HG03066 (cell line): ENCODE results near the gene MRPS18A.
"Not testable (repeated sequence)": the region's sequence is repeated elsewhere in the genome, so short reads cannot be mapped to it uniquely, and the experiment has no call there.

Experiments
- ATAC-seq: cut with Tn5 transposase; IDR thresholded peaks from one replicate; pipeline ENCODE4 v1.9.1; 2021; ENCODE audit warnings: low read depth; ENCODE audit not compliant: unreplicated experiment

Gene MRPS18A

GRCh38 chr6:43639984-43640800, 47.4 kb downstream of the MRPS18A start:
- ATAC-seq, result no peak

- ATAC-seq, result peak; percentile 35
Measured at GRCh38 chr6:43636308-43636659, 51.3 kb downstream of the MRPS18A start.

- peak; percentile 73 for ATAC-seq
Measured at GRCh38 chr6:43635387-43636307, 51.9 kb downstream of the MRPS18A start, which contains the start of gene MAD2L1BP. Gene MAD2L1BP, plus strand, starts transcription at chr6:43635840. Its CDS starts 36 bp downstream, at chr6:43635876.

GRCh38 chr6:43634702-43635303, 52.8 kb downstream of the MRPS18A start:
- no peak for ATAC-seq

GRCh38 chr6:43633002-43633401, 54.6 kb downstream of the MRPS18A start:
- not testable (repeated sequence) for ATAC-seq

GRCh38 chr6:43630980-43631619, 56.5 kb downstream of the MRPS18A start:
- no peak for ATAC-seq

- peak; percentile 59 for ATAC-seq
Measured at GRCh38 chr6:43629505-43630300, 57.9 kb downstream of the MRPS18A start.

GRCh38 chr6:43629104-43629504, 58.5 kb downstream of the MRPS18A start, which contains the start of gene GTPBP2:
Gene GTPBP2, minus strand, starts transcription at chr6:43629264. Its CDS starts 102 bp downstream, at chr6:43629162.
- peak; percentile 81 for ATAC-seq

GRCh38 chr6:43628393-43629103, 59.0 kb downstream of the MRPS18A start:
- peak; percentile 22 for ATAC-seq

GRCh38 chr6:43627008-43627825, 60.4 kb downstream of the MRPS18A start:
- ATAC-seq, result no peak

- no peak for ATAC-seq
Measured at GRCh38 chr6:43625393-43625992, 62.1 kb downstream of the MRPS18A start.

- no peak for ATAC-seq
Measured at GRCh38 chr6:43624786-43625288, 62.8 kb downstream of the MRPS18A start.

- ATAC-seq, result no peak
Measured at GRCh38 chr6:43623880-43624785, 63.5 kb downstream of the MRPS18A start.

- ATAC-seq, result no peak
Measured at GRCh38 chr6:43622541-43622940, 65.0 kb downstream of the MRPS18A start.

- ATAC-seq, result no peak
Measured at GRCh38 chr6:43621836-43622180, 65.8 kb downstream of the MRPS18A start.
